ENCODE measurements around the gene SLC39A12.

SLC39A12 gene

DNA sequence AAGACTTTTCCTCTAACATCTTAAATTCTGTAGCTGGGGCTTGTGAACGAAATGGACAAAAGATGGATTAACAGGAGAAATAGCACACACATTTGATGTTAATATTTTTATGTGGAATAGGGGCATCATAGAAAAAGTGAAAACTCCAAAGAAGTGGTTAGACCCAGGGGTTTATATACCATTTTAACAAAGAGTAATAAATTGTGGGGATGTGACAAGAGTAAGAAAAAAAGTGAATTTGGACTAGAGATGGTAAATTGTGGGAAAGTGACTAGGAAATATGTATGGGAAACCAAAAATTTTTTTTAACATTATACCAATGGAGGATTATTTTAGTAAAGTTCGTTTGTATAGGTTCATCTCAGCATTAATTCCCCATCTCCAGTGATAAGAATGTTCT lies 8.2 kb downstream of the SLC39A12 start:
- FAIRE-seq = no peak
- DNase-seq (ENCODE audit: insufficient read length, low spot score) = no peak
- TF ChIP-seq POU2F2 (IDR thresholded peaks at IDR 0.05; ENCODE audit: low read depth, low read length) (no peak), TAF1 (IDR thresholded peaks at IDR 0.05; ENCODE audit: low read depth, low read length) (no peak), PAX5 (IDR thresholded peaks at IDR 0.05; ENCODE audit: insufficient read depth, low read length, severe bottlenecking) (no peak), SPI1 (IDR thresholded peaks at IDR 0.05; ENCODE audit: low read depth, low read length) (no peak), POLR2AphosphoS5 (IDR thresholded peaks at IDR 0.05; ENCODE audit: low read depth, low read length) (no peak), POLR2A (IDR thresholded peaks at IDR 0.05; ENCODE audit: low read depth, low read length) (no peak)

GRCh38 chr10:17961551-17962422 lies 10.1 kb downstream of the SLC39A12 start:
- DNase-seq (ENCODE audit: insufficient read length, low spot score) (no peak), FAIRE-seq (no peak)
- TF ChIP-seq PAX5 (IDR thresholded peaks at IDR 0.05; ENCODE audit: insufficient read depth, low read length, severe bottlenecking) (no peak), TAF1 (IDR thresholded peaks at IDR 0.05; ENCODE audit: low read depth, low read length) (no peak), POLR2A (IDR thresholded peaks at IDR 0.05; ENCODE audit: low read depth, low read length) (no peak), POLR2AphosphoS5 (IDR thresholded peaks at IDR 0.05; ENCODE audit: low read depth, low read length) (no peak), POU2F2 (IDR thresholded peaks at IDR 0.05; ENCODE audit: low read depth, low read length) (no peak), SPI1 (IDR thresholded peaks at IDR 0.05; ENCODE audit: low read depth, low read length) (no peak)

DNA sequence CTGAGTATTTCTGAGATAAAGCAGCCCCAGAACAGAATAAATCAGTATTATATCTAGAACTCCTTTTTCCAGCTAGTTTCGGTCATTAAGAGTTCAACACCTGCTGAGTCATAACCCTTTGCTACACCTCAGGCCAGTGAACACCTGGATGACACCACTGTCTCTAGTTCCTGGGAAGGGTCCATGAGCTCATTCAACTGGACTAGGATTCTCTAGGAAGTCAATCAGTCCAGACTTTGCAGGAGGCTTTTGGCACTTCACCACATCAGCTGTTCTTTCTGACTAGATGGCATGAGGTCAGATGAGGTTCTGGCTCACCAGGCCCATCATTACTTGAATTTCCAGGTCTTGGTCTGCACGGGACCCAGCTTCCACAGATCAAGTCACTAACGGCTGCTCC lies 11.7 kb downstream of the SLC39A12 start:
- FAIRE-seq (no peak), DNase-seq (ENCODE audit: insufficient read length, low spot score) (no peak)
- TF ChIP-seq POLR2AphosphoS5 (IDR thresholded peaks at IDR 0.05; ENCODE audit: low read depth, low read length) (no peak), TAF1 (IDR thresholded peaks at IDR 0.05; ENCODE audit: low read depth, low read length) (no peak), POU2F2 (IDR thresholded peaks at IDR 0.05; ENCODE audit: low read depth, low read length) (no peak), SPI1 (IDR thresholded peaks at IDR 0.05; ENCODE audit: low read depth, low read length) (no peak), POLR2A (IDR thresholded peaks at IDR 0.05; ENCODE audit: low read depth, low read length) (no peak), PAX5 (IDR thresholded peaks at IDR 0.05; ENCODE audit: insufficient read depth, low read length, severe bottlenecking) (no peak)

DNA sequence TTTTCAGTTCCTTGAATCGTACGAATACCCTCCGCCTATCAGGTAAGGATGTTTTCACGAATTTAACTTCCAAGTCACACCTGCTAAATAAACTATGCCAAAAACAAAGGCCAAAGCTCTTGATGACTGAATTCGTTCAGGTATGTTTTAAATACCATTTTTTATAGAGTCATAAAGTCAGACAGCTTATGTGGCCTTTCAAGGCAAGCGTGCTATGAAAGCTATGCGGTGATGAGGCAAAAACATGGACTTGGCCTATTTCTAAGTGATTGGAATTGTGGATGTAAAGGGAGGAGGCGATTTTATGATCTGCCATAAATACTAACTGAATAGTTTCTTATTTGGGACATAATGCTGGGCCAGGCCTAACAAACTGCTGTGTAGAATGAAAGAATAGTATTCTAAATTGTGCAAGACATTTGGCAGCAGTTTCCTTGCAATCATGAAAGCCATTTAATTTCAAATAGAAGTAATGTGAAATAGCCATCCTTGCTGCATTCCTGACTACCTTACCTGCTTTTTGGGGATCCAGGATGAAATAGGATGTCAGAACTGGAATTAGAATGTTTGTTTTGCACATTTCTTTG lies 14.0 kb downstream of the SLC39A12 start:
- no peak for DNase-seq (ENCODE audit: insufficient read length, low spot score)
- no peak for FAIRE-seq
- TF ChIP-seq SPI1 (IDR thresholded peaks at IDR 0.05; ENCODE audit: low read depth, low read length) (no peak), POU2F2 (IDR thresholded peaks at IDR 0.05; ENCODE audit: low read depth, low read length) (no peak), TAF1 (IDR thresholded peaks at IDR 0.05; ENCODE audit: low read depth, low read length) (no peak), POLR2AphosphoS5 (IDR thresholded peaks at IDR 0.05; ENCODE audit: low read depth, low read length) (no peak), PAX5 (IDR thresholded peaks at IDR 0.05; ENCODE audit: insufficient read depth, low read length, severe bottlenecking) (no peak), POLR2A (IDR thresholded peaks at IDR 0.05; ENCODE audit: low read depth, low read length) (no peak)

DNA sequence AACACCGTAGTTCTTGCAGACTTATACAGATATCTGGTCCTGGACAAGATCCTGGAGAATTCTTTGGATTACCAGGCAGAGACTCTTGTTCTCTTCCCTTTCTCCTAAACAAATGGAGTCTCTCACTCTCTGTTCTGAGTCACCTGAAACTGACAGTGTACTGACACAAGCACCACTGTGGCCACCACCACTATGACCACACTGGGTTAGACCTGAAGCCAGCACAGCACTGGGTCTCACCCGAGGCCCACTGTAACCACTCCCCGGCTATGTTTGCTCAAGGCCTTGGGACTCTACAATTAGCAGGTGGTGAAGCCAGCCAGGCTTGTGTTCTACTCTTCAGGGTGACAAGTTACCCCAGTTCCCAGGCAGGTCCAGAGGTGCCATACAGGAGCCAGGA lies 22.8 kb downstream of the SLC39A12 start:
- DNase-seq (ENCODE audit: insufficient read length, low spot score) = no peak
- TF ChIP-seq SPI1 (IDR thresholded peaks at IDR 0.05; ENCODE audit: low read depth, low read length) (no peak), POLR2A (IDR thresholded peaks at IDR 0.05; ENCODE audit: low read depth, low read length) (no peak), POLR2AphosphoS5 (IDR thresholded peaks at IDR 0.05; ENCODE audit: low read depth, low read length) (no peak), PAX5 (IDR thresholded peaks at IDR 0.05; ENCODE audit: insufficient read depth, low read length, severe bottlenecking) (no peak), POU2F2 (IDR thresholded peaks at IDR 0.05; ENCODE audit: low read depth, low read length) (no peak), TAF1 (IDR thresholded peaks at IDR 0.05; ENCODE audit: low read depth, low read length) (no peak)
- no peak for FAIRE-seq

DNA sequence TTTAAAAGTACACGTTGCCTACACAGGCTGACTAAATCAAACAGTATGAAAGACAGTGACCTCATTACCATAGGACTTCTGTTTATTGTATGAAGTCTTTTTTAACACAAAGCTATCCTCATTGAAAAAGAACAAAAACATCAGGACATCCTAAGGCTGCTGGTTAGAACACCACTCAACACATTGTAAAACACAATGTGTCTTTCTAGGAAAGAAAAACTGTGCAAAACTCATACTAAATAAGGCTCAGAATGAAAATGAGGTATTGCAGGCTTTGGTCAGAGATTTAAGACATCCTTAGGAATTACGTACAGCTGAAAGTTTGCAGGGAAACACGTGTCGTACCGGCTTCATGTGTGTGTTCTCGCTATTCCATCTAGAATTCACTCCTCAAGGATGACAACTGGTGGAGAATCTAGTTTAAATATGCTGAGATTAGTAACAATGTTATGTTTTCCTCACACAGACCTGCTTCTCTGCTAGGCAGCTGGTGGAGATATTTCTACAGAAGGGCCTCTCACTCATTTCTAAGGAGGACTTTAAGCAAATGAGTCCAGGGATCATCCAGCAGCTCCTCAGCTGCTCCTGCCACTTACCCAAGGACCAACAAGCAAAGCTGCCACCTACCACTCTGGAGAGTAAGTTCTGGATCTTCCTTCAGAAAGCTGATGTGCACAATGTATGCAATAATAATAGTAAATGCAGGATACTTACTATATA lies 29.3 kb downstream of the SLC39A12 start:
- no peak for FAIRE-seq
- TF ChIP-seq SPI1 (IDR thresholded peaks at IDR 0.05; ENCODE audit: low read depth, low read length) (no peak), TAF1 (IDR thresholded peaks at IDR 0.05; ENCODE audit: low read depth, low read length) (no peak), POU2F2 (IDR thresholded peaks at IDR 0.05; ENCODE audit: low read depth, low read length) (no peak), PAX5 (IDR thresholded peaks at IDR 0.05; ENCODE audit: insufficient read depth, low read length, severe bottlenecking) (no peak), POLR2AphosphoS5 (IDR thresholded peaks at IDR 0.05; ENCODE audit: low read depth, low read length) (no peak), POLR2A (IDR thresholded peaks at IDR 0.05; ENCODE audit: low read depth, low read length) (no peak)
- no peak for DNase-seq (ENCODE audit: insufficient read length, low spot score)

DNA sequence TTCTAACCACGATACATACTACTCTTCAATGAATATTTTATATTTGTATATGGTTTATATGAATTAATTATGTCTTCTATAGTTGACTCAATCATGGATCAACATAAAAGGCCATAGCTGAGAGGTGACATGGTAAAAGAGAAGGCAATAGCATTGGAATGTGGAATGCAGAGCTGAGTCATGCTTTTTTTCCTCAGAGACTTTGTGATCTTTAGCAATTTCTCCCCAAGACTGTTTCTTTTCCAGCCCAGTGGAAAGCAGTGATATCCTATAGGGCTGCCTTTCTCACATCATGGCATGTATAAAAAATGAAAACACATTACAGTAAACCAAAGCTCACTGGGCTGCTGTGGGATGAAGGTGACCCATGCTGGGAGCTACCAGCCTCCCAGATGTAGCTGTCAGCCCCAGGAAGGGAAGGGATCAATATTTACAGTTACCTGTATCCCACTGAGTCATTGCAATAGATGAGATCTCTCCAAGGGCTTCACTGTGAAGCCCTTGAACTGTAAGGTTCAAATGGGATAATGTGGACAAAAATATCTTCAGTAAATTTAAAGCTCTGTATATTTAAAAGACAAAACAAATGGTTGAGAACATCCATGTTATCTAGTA lies 30.2 kb downstream of the SLC39A12 start:
- FAIRE-seq = no peak
- DNase-seq (ENCODE audit: insufficient read length, low spot score) = no peak
- no peak for TF ChIP-seq TAF1 (IDR thresholded peaks at IDR 0.05; ENCODE audit: low read depth, low read length)
- TF ChIP-seq POLR2AphosphoS5 (IDR thresholded peaks at IDR 0.05; ENCODE audit: low read depth, low read length) = no peak
- no peak for TF ChIP-seq POLR2A (IDR thresholded peaks at IDR 0.05; ENCODE audit: low read depth, low read length)
- TF ChIP-seq POU2F2 (IDR thresholded peaks at IDR 0.05; ENCODE audit: low read depth, low read length) = no peak
- TF ChIP-seq PAX5 (IDR thresholded peaks at IDR 0.05; ENCODE audit: insufficient read depth, low read length, severe bottlenecking) = no peak
- no peak for TF ChIP-seq SPI1 (IDR thresholded peaks at IDR 0.05; ENCODE audit: low read depth, low read length)

GRCh38 chr10:17984056-17984455 lies 32.3 kb downstream of the SLC39A12 start:
- FAIRE-seq (peak; percentile 71), DNase-seq (ENCODE audit: insufficient read length, low spot score) (peak; percentile 5)
- TF ChIP-seq POLR2AphosphoS5 (IDR thresholded peaks at IDR 0.05; ENCODE audit: low read depth, low read length) (no peak), TAF1 (IDR thresholded peaks at IDR 0.05; ENCODE audit: low read depth, low read length) (no peak), SPI1 (IDR thresholded peaks at IDR 0.05; ENCODE audit: low read depth, low read length) (no peak), POLR2A (IDR thresholded peaks at IDR 0.05; ENCODE audit: low read depth, low read length) (no peak), PAX5 (IDR thresholded peaks at IDR 0.05; ENCODE audit: insufficient read depth, low read length, severe bottlenecking) (no peak), POU2F2 (IDR thresholded peaks at IDR 0.05; ENCODE audit: low read depth, low read length) (no peak)

Data from GM12891 (cell line).